K562 (cell line): ENCODE results near the gene FAM168B. TPM values are rescaled to one million over a fixed set of nuclear protein-coding genes. Genes with fewer than 3 reads are reported as not detected.

Experiments used
- ATAC-seq: fragments of 200-7000 bp; cut with Tn5 transposase; 3 replicates; pipeline ENCODE4 v1.9.1; 2020; ENCODE audit warnings: moderate library complexity
- BruUV-seq: library from RNA; stranded (reverse); fragments of 400-500 nt; replicated peaks from 2 replicates; lab custom pipeline; 2021; lab: Mats Ljungman, UMichigan
- CTCF ChIA-PET: fragments of 300-600 bp; formaldehyde crosslinking; extraction: SDS; loops from one replicate; lab custom pipeline; 2021; ENCODE audit warnings: low intra/inter-chr PET ratio; lab: Yijun Ruan, JAX
- POLR2A ChIA-PET: fragments of 300-600, 350-650 bp; sonication (Branson Sonifier 250); formaldehyde crosslinking; extraction: SDS; loops from one replicate; lab custom pipeline; 2021; ENCODE audit warnings: antibody characterized with exemption, inconsistent platforms; lab: Yijun Ruan, JAX
- DNase-seq, 4 experiments: peaks; one replicate each; pipeline versions ENCODE4 v3.0.0 to v3.0.0-alpha.2; 2011 to 2018; ENCODE audit warnings: low spot score in 3 of 4, mixed read lengths in 3 of 4; ENCODE audit errors: extremely low read depth in 1 of 4
- FAIRE-seq: peaks from 2 replicates; lab custom pipeline; 2011; peaks lifted over from hg19 to GRCh38; lab: Jason Lieb, UNC
- H2AFZ ChIP-seq: 2 replicates; pipeline ENCODE4 v1.6.0; 2011; ENCODE audit warnings: low read depth, low read length, control low read depth, inconsistent platforms
- H3K27ac ChIP-seq: fragments of 200-600 bp; 3 replicates; pipeline ENCODE4 v1.8.0; 2011; ENCODE audit warnings: low read depth, mild to moderate bottlenecking, control low read depth, inconsistent platforms, low read length, moderate library complexity, mixed read lengths; ENCODE audit errors: extremely low read depth
- H3K27me3 ChIP-seq, 2 experiments: fragments of 300-600 bp in 1 of 2; 2 replicates in 1 of 2; 3 replicates in 1 of 2; pipeline versions ENCODE4 v1.6.0 to v1.8.0; 2011; ENCODE audit warnings: inconsistent platforms in 2 of 2, low read length in 2 of 2, mild to moderate bottlenecking in 1 of 2, mixed read lengths in 1 of 2, moderate library complexity in 1 of 2; ENCODE audit not compliant: control insufficient read depth in 2 of 2, insufficient read depth in 2 of 2
- H3K36me3 ChIP-seq: fragments of 300-600 bp; 3 replicates; pipeline ENCODE4 v1.8.0; 2011; ENCODE audit warnings: mild to moderate bottlenecking, low read length, inconsistent platforms; ENCODE audit not compliant: control insufficient read depth, insufficient read depth
- H3K4me1 ChIP-seq, 2 experiments: fragments of 200-600 bp in 1 of 2; replicated peaks in 1 of 2; 2 replicates in 1 of 2; 3 replicates in 1 of 2; pipeline versions ENCODE4 v1.5.1 to v1.8.0; 2011; ENCODE audit warnings: inconsistent platforms in 2 of 2, low read length in 2 of 2, mild to moderate bottlenecking in 1 of 2, mixed read lengths in 1 of 2, moderate library complexity in 1 of 2; ENCODE audit not compliant: control insufficient read depth in 2 of 2, insufficient read depth in 2 of 2
- H3K4me2 ChIP-seq: 2 replicates; pipeline ENCODE4 v1.6.1; 2011; ENCODE audit warnings: low read length, control low read depth, inconsistent platforms, mixed read lengths; ENCODE audit not compliant: insufficient read depth
- H3K4me3 ChIP-seq: fragments of 200-600 bp; sonication (generic), shearing (Covaris generic); 2 replicates; pipeline ENCODE4 v1.5.1; 2016; ENCODE audit warnings: control low read depth, inconsistent platforms
- H3K79me2 ChIP-seq: fragments of 200-600 bp; 3 replicates; pipeline ENCODE4 v1.8.0; 2011; ENCODE audit warnings: low read length, inconsistent platforms; ENCODE audit not compliant: control insufficient read depth, insufficient read depth
- H3K9ac ChIP-seq, 2 experiments: 2 replicates each; pipeline versions ENCODE4 v1.6.0 to v1.6.1; 2011; ENCODE audit warnings: low read depth in 2 of 2, low read length in 2 of 2, control low read depth in 1 of 2, inconsistent platforms in 1 of 2, mild to moderate bottlenecking in 1 of 2, mixed read lengths in 1 of 2; ENCODE audit not compliant: insufficient read depth in 1 of 2
- H3K9me1 ChIP-seq: one replicate; pipeline ENCODE4 v1.6.0; 2011; ENCODE audit warnings: inconsistent platforms, mild to moderate bottlenecking, low read length, moderate library complexity; ENCODE audit not compliant: control insufficient read depth, insufficient read depth
- H3K9me3 ChIP-seq: replicated peaks from 2 replicates; pipeline ENCODE4 v1.5.1; 2011; ENCODE audit warnings: low read depth, low read length, inconsistent platforms; ENCODE audit not compliant: control insufficient read depth, insufficient read depth
- H4K20me1 ChIP-seq: replicated peaks from 2 replicates; pipeline ENCODE4 v1.6.1; 2011; ENCODE audit warnings: low read length, inconsistent platforms, mixed read lengths; ENCODE audit not compliant: control insufficient read depth, insufficient read depth
- HNRNPLL ChIP-seq: fragments of 200-400 bp; formaldehyde crosslinking; IDR thresholded peaks from 2 replicates; pipeline ENCODE4 v1.6.1; 2017; ENCODE audit warnings: low read length, low read depth, mild to moderate bottlenecking; ENCODE audit not compliant: poor library complexity, severe bottlenecking
- MYC ChIP-seq, 2 experiments: fragments of 250-450 bp in 1 of 2; sonication (Bioruptor Pico) in 1 of 2; IDR thresholded peaks; 2 replicates each; pipeline versions ENCODE4 v1.5.1 to v1.6.1; 2012 to 2021; ENCODE audit warnings: low read depth in 2 of 2, borderline replicate concordance in 1 of 2, improper control_type of control experiment in 1 of 2, low read length in 1 of 2, mild to moderate bottlenecking in 1 of 2, moderate library complexity in 1 of 2
- PYGO2 ChIP-seq: fragments of 450-650 bp; IDR thresholded peaks from 2 replicates; pipeline ENCODE4 v1.6.1; 2016; ENCODE audit warnings: mild to moderate bottlenecking, missing genetic modification characterization, moderate library complexity, missing compliant biosample characterization
- RBM39 ChIP-seq: fragments of 200-400 bp; formaldehyde crosslinking; optimal IDR thresholded peaks from 2 replicates; pipeline ENCODE3; 2018; ENCODE audit warnings: low read depth, low read length
- SOX6 ChIP-seq: fragments of 450-650 bp; IDR thresholded peaks from 2 replicates; pipeline ENCODE4 v1.6.1; 2014; ENCODE audit warnings: mild to moderate bottlenecking
- SRSF3 ChIP-seq: fragments of 200-400 bp; formaldehyde crosslinking; IDR thresholded peaks from 2 replicates; pipeline ENCODE4 v1.6.1; 2016; ENCODE audit warnings: mild to moderate bottlenecking, low read length, moderate library complexity; ENCODE audit not compliant: insufficient read depth
- ZNF354B ChIP-seq: fragments of 250-450 bp; sonication (Bioruptor Pico); IDR thresholded peaks from 2 replicates; pipeline ENCODE4 v1.4.0; 2020
- ZNF696 ChIP-seq: fragments of 250-450 bp; sonication (Bioruptor Pico); conservative IDR thresholded peaks from 2 replicates; pipeline ENCODE4 v1.4.0; 2020; ENCODE audit warnings: mild to moderate bottlenecking, moderate library complexity
- WGBS: fragments of 100-300 bp; shearing (Covaris generic); methylation state at CpG from one replicate; pipeline ENCODE4 v1.1.6; 2016; ENCODE audit warnings: low coverage, mixed read lengths; ENCODE audit not compliant: insufficient coverage; ENCODE audit errors: missing lambda C conversion rate; 5-methylcytosine and 5-hydroxymethylcytosine counted together
- in situ Hi-C: fragments of 300-500 bp; cut with MboI; formaldehyde crosslinking; loops from 4 replicates; pipeline ENCODE4 v1.15.0; 2018; ENCODE audit warnings: inconsistent platforms, mixed read lengths
- intact Hi-C: fragments of 100-400 bp; cut with micrococcal nuclease; formaldehyde crosslinking; loops from 2 replicates; pipeline ENCODE4 v1.14.2; 2022
- polyA plus RNA-seq, 8 experiments: library from polyadenylated mRNA; depleted of rRNA in 4 of 8; stranded (reverse) in 5 of 8; unstranded in 3 of 8; fragments of >200 nt; fragmentation: Nextera tagmentation in 2 of 8; fragmentation: Illumina TruSeq in 1 of 8; extraction: Ambion mirVana in 2 of 8; extraction: Trizol in 1 of 8; gene quantifications; 2 replicates each; pipeline versions ENCODE4 v1.2.1 to v1.2.3, GENCODE V29; 2011 to 2014; ENCODE audit warnings: inconsistent platforms in 1 of 8, missing spikeins in 1 of 8
- total RNA-seq, 7 experiments: library from RNA; depleted of rRNA in 6 of 7; stranded (reverse); fragments of >200 nt in 6 of 7; fragmentation: Illumina TruSeq in 2 of 7; extraction: Trizol in 2 of 7; gene quantifications; 2 replicates each; pipeline versions ENCODE4 v1.2.1 to v1.2.3, GENCODE V29; 2011 to 2021; ENCODE audit warnings: low replicate concordance in 1 of 7
- TF ChIP-seq, protein P1 (sequence below): fragments of 250-450 bp; sonication (Bioruptor Pico); IDR thresholded peaks from 2 replicates; pipeline ENCODE4 v1.4.0; 2020; ENCODE audit warnings: borderline replicate concordance

The FAM168B gene
- total and polyA plus RNA-seq, 9 of the 15 experiments (the other 6 are each of a cell fraction or from before 2014, with no cell fraction given) = 3.3 to 76.0 (median 46.1) TPM

DNA sequence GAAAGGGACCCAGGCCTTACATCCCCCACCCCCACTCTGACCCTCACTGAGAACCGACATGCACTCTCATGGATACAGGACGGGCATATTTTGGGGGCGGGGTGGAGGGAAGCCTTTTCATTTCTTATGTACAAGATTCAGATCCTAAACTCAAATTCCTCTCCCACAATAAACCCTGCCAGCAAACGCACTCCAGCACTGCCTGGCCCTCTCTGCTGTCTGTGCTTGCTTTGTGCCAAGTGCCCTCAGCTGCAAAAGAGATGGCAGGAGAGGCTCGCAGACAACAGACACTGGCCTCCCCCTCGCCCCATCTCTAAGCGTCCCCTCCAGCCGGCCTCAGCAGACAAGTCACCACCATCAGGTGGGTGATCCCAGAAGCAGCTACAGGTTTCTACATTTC, 42.4 kb downstream of the FAM168B start:
- no peak overlapping the region for H3K27ac ChIP-seq
- peaks cover 6% of the 10 kb centered on the region; the same call in 1 of the 2 replicates for H4K20me1 ChIP-seq
- FAIRE-seq = no peak
- H3K4me2 ChIP-seq = no peak overlapping the region
- peaks cover 5% of the 10 kb centered on the region; the same call in 1 of the 3 replicates for H3K79me2 ChIP-seq
- H3K9me3 ChIP-seq = no peaks in the 10 kb centered on the region
- no peak overlapping the region for H2AFZ ChIP-seq
- H3K4me3 ChIP-seq = no peak overlapping the region
- no peaks in the 10 kb centered on the region for H3K27me3 ChIP-seq
- H3K4me1 ChIP-seq = peaks cover 0 to 6% of the 10 kb centered on the region in 2 experiments; a peak in 1 of 5 replicates
- 94% methylated on average over 8 of the region's 8 CpGs for WGBS
- H3K36me3 ChIP-seq = peaks cover 89% of the 10 kb centered on the region
- BruUV-seq = no TSS peak
- no peak for ATAC-seq
- ChIA-PET CTCF (no interaction called here), POLR2A (interaction anchor here (0.6 to 1.2 kb wide), 5 partner anchors 11 to 16 kb away, joined by 3 to 4 read pairs (median 4); no protein-coding TSS in a partner anchor)
- TF ChIP-seq PYGO2 (tag) = no peak
- TF ChIP-seq SOX6 = no peak
- TF ChIP-seq ZNF696 (CRISPR knock-in tag) = no peak
- TF ChIP-seq RBM39 = no peak
- H3K9ac ChIP-seq = no peak overlapping the region
- no peak for DNase-seq
- in situ Hi-C loops = no loop called here
- intact Hi-C loops = no loop called here
- H3K9me1 ChIP-seq = peaks cover 4% of the 10 kb centered on the region

DNA sequence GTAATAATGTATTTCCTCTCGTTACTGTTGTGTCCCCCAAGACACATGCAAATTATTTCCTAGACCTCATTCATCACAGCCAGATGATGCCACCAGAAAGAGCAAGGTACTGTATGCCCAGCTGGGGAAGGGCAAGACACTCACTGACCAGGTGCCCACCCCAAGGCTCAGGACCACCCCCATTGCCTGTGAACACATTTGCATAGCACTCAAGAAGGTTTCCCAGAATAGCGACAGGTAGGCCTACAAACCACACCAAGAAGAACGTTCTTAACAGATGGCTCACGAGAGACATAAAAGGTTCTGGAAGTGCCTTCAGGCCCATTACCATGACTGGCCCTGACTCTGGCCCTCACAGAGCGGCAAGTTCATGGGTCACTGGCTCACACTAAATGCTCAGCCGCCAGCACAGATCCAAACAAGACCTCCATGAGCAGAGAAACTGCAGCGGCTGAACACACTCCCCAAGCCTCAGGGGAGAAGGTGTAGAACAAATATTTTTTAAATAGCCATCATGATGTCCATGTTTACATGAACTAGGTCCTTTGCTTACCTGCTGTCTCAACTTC, 44.0 kb downstream of the FAM168B start:
- no peak overlapping the region for H3K9ac ChIP-seq
- H3K9me3 ChIP-seq = no peaks in the 10 kb centered on the region
- H3K36me3 ChIP-seq = peaks cover 73% of the 10 kb centered on the region
- no TSS peak for BruUV-seq
- in situ Hi-C loops = no loop called here
- no peak for DNase-seq
- no peaks in the 10 kb centered on the region for H3K27me3 ChIP-seq
- no peak overlapping the region for H3K27ac ChIP-seq
- CTCF ChIA-PET = no interaction called here
- no peaks in the 10 kb centered on the region for H3K79me2 ChIP-seq
- H3K4me2 ChIP-seq = no peak overlapping the region
- H3K4me3 ChIP-seq = no peak overlapping the region
- TF ChIP-seq, protein P1, sequence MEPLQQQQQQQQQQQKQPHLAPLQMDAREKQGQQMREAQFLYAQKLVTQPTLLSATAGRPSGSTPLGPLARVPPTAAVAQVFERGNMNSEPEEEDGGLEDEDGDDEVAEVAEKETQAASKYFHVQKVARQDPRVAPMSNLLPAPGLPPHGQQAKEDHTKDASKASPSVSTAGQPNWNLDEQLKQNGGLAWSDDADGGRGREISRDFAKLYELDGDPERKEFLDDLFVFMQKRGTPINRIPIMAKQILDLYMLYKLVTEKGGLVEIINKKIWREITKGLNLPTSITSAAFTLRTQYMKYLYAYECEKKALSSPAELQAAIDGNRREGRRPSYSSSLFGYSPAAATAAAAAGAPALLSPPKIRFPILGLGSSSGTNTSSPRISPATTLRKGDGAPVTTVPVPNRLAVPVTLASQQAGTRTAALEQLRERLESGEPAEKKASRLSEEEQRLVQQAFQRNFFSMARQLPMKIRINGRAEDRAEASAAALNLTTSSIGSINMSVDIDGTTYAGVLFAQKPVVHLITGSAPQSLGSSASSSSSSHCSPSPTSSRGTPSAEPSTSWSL = no peak
- TF ChIP-seq HNRNPLL = no peak
- no peak for TF ChIP-seq ZNF354B
- TF ChIP-seq MYC (IDR thresholded peaks at IDR 0.05; ENCODE audit: low read depth, low read length) = no peak
- TF ChIP-seq MYC (CRISPR knock-in tag; IDR thresholded peaks at IDR 0.05; ENCODE audit: borderline replicate concordance, low read depth) = no peak
- no peak for TF ChIP-seq SRSF3
- TF ChIP-seq, all 486 proteins: peak for 0
- FAIRE-seq (no peak), ATAC-seq (no peak)
- intact Hi-C loops = no loop called here
- Histone ChIP-seq H4K20me1 (peaks cover 11% of the 10 kb centered on the region), H3K9me1 (peaks cover 4% of the 10 kb centered on the region), H3K4me1 (peaks cover 0 to 12% of the 10 kb centered on the region in 2 experiments; a peak in 1 of 5 replicates), H2AFZ (no peak overlapping the region)
- WGBS = 77% methylated on average over 7 of the region's 7 CpGs
- POLR2A ChIA-PET = interaction anchor here (1.2 kb wide), 1 partner anchor 9 kb away, joined by 3 read pairs; no protein-coding TSS in a partner anchor
